Measurements from ENCODE around the gene MBLAC1. TPM values are rescaled to one million over a fixed set of nuclear protein-coding genes. Genes with fewer than 3 reads are reported as not detected.

The MBLAC1 gene
- total and polyA plus RNA-seq, 9 of the 15 experiments (the other 6 are each of a cell fraction or from before 2014, with no cell fraction given): 0.03 to 3.1 (median 0.52) TPM

DNA sequence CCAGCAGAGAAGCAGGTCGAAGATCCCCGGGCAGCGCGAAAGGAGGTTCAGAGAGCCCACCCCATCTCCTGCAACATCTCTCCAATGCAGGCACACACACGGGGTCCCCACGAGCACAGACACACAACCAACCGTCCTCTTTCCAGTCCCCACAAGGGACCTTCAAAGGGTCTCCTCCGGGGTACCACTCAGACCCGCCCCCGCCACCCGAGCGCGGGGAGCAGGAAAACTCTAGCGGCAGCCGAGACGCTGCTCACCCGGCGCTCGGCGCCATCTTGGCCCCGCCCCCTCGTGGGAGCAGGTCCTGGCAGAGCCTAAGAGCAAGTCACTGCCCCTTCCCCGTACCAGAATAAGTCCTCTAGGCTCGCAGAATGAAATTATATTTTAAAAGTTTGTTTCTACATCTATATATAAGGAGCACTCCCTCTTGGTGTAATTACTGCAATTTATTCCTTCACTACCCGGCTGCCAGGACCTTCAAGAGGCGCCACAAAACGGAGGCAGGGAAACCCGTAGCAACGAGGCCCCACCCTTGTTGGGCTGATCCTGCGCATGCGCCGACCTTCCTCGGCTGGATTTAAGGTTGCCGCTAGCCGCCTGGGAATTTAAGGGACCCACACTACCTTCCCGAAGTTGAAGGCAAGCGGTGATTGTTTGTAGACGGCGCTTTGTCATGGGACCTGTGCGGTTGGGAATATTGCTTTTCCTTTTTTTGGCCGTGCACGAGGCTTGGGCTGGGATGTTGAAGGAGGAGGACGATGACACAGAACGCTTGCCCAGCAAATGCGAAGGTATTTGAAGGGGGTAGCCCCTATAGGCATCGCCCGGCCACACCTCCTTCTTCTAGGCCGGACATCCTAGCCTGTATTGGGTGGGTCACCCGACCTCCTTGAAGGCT lies 7.4 kb upstream of the MBLAC1 start, which contains the start of the genes CNPY4 and TAF6 (continued):
- TF ChIP-seq, protein P1, sequence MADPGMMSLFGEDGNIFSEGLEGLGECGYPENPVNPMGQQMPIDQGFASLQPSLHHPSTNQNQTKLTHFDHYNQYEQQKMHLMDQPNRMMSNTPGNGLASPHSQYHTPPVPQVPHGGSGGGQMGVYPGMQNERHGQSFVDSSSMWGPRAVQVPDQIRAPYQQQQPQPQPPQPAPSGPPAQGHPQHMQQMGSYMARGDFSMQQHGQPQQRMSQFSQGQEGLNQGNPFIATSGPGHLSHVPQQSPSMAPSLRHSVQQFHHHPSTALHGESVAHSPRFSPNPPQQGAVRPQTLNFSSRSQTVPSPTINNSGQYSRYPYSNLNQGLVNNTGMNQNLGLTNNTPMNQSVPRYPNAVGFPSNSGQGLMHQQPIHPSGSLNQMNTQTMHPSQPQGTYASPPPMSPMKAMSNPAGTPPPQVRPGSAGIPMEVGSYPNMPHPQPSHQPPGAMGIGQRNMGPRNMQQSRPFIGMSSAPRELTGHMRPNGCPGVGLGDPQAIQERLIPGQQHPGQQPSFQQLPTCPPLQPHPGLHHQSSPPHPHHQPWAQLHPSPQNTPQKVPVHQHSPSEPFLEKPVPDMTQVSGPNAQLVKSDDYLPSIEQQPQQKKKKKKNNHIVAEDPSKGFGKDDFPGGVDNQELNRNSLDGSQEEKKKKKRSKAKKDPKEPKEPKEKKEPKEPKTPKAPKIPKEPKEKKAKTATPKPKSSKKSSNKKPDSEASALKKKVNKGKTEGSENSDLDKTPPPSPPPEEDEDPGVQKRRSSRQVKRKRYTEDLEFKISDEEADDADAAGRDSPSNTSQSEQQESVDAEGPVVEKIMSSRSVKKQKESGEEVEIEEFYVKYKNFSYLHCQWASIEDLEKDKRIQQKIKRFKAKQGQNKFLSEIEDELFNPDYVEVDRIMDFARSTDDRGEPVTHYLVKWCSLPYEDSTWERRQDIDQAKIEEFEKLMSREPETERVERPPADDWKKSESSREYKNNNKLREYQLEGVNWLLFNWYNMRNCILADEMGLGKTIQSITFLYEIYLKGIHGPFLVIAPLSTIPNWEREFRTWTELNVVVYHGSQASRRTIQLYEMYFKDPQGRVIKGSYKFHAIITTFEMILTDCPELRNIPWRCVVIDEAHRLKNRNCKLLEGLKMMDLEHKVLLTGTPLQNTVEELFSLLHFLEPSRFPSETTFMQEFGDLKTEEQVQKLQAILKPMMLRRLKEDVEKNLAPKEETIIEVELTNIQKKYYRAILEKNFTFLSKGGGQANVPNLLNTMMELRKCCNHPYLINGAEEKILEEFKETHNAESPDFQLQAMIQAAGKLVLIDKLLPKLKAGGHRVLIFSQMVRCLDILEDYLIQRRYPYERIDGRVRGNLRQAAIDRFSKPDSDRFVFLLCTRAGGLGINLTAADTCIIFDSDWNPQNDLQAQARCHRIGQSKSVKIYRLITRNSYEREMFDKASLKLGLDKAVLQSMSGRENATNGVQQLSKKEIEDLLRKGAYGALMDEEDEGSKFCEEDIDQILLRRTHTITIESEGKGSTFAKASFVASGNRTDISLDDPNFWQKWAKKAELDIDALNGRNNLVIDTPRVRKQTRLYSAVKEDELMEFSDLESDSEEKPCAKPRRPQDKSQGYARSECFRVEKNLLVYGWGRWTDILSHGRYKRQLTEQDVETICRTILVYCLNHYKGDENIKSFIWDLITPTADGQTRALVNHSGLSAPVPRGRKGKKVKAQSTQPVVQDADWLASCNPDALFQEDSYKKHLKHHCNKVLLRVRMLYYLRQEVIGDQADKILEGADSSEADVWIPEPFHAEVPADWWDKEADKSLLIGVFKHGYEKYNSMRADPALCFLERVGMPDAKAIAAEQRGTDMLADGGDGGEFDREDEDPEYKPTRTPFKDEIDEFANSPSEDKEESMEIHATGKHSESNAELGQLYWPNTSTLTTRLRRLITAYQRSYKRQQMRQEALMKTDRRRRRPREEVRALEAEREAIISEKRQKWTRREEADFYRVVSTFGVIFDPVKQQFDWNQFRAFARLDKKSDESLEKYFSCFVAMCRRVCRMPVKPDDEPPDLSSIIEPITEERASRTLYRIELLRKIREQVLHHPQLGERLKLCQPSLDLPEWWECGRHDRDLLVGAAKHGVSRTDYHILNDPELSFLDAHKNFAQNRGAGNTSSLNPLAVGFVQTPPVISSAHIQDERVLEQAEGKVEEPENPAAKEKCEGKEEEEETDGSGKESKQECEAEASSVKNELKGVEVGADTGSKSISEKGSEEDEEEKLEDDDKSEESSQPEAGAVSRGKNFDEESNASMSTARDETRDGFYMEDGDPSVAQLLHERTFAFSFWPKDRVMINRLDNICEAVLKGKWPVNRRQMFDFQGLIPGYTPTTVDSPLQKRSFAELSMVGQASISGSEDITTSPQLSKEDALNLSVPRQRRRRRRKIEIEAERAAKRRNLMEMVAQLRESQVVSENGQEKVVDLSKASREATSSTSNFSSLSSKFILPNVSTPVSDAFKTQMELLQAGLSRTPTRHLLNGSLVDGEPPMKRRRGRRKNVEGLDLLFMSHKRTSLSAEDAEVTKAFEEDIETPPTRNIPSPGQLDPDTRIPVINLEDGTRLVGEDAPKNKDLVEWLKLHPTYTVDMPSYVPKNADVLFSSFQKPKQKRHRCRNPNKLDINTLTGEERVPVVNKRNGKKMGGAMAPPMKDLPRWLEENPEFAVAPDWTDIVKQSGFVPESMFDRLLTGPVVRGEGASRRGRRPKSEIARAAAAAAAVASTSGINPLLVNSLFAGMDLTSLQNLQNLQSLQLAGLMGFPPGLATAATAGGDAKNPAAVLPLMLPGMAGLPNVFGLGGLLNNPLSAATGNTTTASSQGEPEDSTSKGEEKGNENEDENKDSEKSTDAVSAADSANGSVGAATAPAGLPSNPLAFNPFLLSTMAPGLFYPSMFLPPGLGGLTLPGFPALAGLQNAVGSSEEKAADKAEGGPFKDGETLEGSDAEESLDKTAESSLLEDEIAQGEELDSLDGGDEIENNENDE (IDR thresholded peaks at IDR 0.05; ENCODE audit: low read depth, low read length): no peak
- TF ChIP-seq SP2 (IDR thresholded peaks at IDR 0.05; ENCODE audit: extremely low read depth, low read depth, low read length, poor library complexity, severe bottlenecking) (no peak), HIVEP1 (CRISPR knock-in tag; IDR thresholded peaks at IDR 0.05) (peak; percentile 86; the same call in 1 of the 2 replicates), NBN (IDR thresholded peaks at IDR 0.05; ENCODE audit: low read depth) (peak; percentile 60), MEF2A (IDR thresholded peaks at IDR 0.05; ENCODE audit: control insufficient read depth, low read depth, low read length) (no peak), ZNF143 (CRISPR knock-in tag; IDR thresholded peaks at IDR 0.05) (no peak), LCOR (CRISPR knock-in tag; IDR thresholded peaks at IDR 0.05) (peak; percentile 71), NUFIP1 (IDR thresholded peaks at IDR 0.05; ENCODE audit: partially characterized antibody) (no peak), CBX1 (IDR thresholded peaks at IDR 0.05; ENCODE audit: low read depth) (peak; percentile 76; the same call in 1 of the 2 replicates), ETV5 (CRISPR knock-in tag; IDR thresholded peaks at IDR 0.05; ENCODE audit: low read depth) (no peak; the same call in none of the 2 replicates), ZFPM2 (CRISPR knock-in tag; IDR thresholded peaks at IDR 0.05) (no peak), ELF4 (CRISPR knock-in tag; IDR thresholded peaks at IDR 0.05) (peak; percentile 86; the same call in 1 of the 2 replicates)
- TF ChIP-seq, protein P2, sequence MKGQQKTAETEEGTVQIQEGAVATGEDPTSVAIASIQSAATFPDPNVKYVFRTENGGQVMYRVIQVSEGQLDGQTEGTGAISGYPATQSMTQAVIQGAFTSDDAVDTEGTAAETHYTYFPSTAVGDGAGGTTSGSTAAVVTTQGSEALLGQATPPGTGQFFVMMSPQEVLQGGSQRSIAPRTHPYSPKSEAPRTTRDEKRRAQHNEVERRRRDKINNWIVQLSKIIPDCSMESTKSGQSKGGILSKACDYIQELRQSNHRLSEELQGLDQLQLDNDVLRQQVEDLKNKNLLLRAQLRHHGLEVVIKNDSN (CRISPR knock-in tag; IDR thresholded peaks at IDR 0.05): peak; percentile 21; the same call in 1 of the 2 replicates
- TF ChIP-seq, protein P3, sequence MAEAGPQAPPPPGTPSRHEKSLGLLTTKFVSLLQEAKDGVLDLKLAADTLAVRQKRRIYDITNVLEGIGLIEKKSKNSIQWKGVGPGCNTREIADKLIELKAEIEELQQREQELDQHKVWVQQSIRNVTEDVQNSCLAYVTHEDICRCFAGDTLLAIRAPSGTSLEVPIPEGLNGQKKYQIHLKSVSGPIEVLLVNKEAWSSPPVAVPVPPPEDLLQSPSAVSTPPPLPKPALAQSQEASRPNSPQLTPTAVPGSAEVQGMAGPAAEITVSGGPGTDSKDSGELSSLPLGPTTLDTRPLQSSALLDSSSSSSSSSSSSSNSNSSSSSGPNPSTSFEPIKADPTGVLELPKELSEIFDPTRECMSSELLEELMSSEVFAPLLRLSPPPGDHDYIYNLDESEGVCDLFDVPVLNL (CRISPR knock-in tag; IDR thresholded peaks at IDR 0.05; ENCODE audit: low read depth): 0 out of 2 replicates have a peak, but pooled peaks have one; percentile 15
